ENCODE data around the gene PRR16.

Gene PRR16

DNA sequence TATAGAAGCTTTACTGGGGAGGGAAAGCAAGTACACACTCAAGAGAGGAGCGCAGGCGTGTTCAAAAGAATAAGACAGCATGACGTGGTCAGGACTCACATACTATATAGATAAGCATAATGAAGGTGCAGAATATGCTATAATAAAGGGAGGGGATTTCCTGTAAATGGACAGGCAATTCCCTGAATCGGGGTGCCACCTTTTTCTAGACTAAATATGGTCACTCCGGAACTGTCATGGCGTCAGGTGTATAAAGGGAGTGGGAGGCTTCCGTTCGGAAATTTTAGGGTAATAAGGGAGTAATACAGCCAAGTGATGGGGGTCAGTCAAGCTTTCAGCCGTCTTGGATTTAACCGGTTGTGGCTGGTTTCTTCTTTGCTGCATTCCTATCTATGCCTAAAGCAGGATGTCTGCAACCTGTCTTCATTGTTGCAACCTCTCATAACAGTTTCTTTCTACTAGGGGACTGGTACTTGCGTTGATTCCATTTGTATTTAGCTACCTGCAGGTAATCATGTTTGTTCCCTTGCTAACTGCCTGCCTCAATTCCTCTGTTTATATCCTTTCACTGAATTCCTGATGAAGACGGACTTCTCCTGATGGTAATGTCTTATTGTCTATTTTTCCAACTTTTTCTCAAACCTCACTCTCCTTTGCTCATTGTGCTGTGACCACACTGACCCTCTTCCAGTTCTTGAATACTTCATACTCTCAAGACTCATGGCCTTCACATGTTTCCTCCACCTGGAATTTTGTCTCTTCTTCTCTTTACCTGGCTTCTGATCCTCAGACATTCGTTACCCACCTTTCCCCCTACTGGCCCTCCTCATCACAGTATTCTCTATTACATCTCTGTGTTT, 48.9 kb downstream of the PRR16 start:
- POLR2A ChIA-PET, result no interaction called here
- TF ChIP-seq CTCF (IDR thresholded peaks at IDR 0.05; ENCODE audit: insufficient read depth, low read length, missing control alignments), result no peak

GRCh38 chr5:120516805-120517204, 52.7 kb downstream of the PRR16 start:
- POLR2A ChIA-PET, result no interaction called here

More for the DNA sequence above, 48.9 kb downstream of the PRR16 start:
- no peak overlapping the region for H3K4me3 ChIP-seq (ENCODE audit: low read depth, low read length)
- CTCF ChIA-PET, result no interaction called here
- DNase-seq (ENCODE audit: low read depth, low spot score), result no peak

DNA sequence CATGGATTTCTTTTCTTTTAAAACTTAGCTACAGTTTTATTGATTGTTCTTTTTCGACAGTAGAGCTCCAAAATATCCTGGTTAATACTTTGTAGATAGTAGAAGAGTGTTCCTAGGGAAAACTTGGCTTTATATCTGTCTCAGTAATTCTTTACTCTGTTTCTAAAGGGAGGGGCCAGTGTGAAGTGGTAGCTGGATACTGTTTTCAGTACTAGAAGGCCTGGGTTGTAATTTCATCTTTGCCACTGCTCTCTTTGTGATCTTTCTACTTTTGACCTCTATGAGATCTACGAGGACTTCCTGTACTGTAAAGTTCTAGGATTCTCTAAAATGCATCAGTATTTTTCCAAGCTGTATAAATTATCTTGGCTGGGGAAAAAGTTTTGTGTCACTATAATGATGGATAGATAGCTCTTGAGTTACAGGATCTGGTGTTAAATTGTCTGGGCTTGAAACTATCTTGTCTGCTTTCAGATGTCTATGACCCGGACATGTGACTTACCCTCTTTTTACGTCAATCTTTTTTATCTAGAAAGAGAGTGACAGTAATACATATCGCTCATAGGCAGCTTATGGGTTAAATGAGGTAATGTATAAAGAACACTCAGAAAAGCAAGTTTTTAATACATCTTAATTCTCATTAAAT, 53.6 kb downstream of the PRR16 start:
- DNase-seq (ENCODE audit: low read depth, low spot score), result no peak
- ChIA-PET CTCF (interaction anchor here (0.5 kb wide), 1 partner anchor 140 kb away, joined by 3 read pairs; no protein-coding TSS in a partner anchor), POLR2A (interaction anchor here (0.6 kb wide), 1 partner anchor 24 kb away, joined by 3 read pairs; no protein-coding TSS in a partner anchor)
- H3K4me3 ChIP-seq (ENCODE audit: low read depth, low read length), result no peak overlapping the region
- TF ChIP-seq CTCF (IDR thresholded peaks at IDR 0.05; ENCODE audit: insufficient read depth, low read length, missing control alignments), result no peak

More at GRCh38 chr5:120516805-120517204, 52.7 kb downstream of the PRR16 start:
- TF ChIP-seq CTCF (IDR thresholded peaks at IDR 0.05; ENCODE audit: insufficient read depth, low read length, missing control alignments), result no peak
- CTCF ChIA-PET, result no interaction called here
- DNase-seq (ENCODE audit: low read depth, low spot score), result no peak
- H3K4me3 ChIP-seq (ENCODE audit: low read depth, low read length), result no peak overlapping the region

GRCh38 chr5:120518581-120518980, 54.5 kb downstream of the PRR16 start:
- POLR2A ChIA-PET, result no interaction called here
- CTCF ChIA-PET, result interaction anchor here (1.4 kb wide), 1 partner anchor 10 kb away, joined by 4 read pairs; no protein-coding TSS in a partner anchor
- TF ChIP-seq CTCF (IDR thresholded peaks at IDR 0.05; ENCODE audit: insufficient read depth, low read length, missing control alignments), result no peak
- DNase-seq (ENCODE audit: low read depth, low spot score), result no peak
- no peak overlapping the region for H3K4me3 ChIP-seq (ENCODE audit: low read depth, low read length)

GRCh38 chr5:120527251-120527650, 63.2 kb downstream of the PRR16 start:
- no peak overlapping the region for H3K4me3 ChIP-seq (ENCODE audit: low read depth, low read length)
- TF ChIP-seq CTCF (IDR thresholded peaks at IDR 0.05; ENCODE audit: insufficient read depth, low read length, missing control alignments), result no peak
- DNase-seq (ENCODE audit: low read depth, low spot score), result no peak
- CTCF ChIA-PET, result interaction anchor here (1.1 kb wide), 1 partner anchor 12 kb away, joined by 3 read pairs; no protein-coding TSS in a partner anchor
- POLR2A ChIA-PET, result no interaction called here

- no peak overlapping the region for H3K4me3 ChIP-seq (ENCODE audit: low read depth, low read length)
- DNase-seq (ENCODE audit: low read depth, low spot score), result no peak
- CTCF ChIA-PET, result no interaction called here
- POLR2A ChIA-PET, result no interaction called here
- TF ChIP-seq CTCF (IDR thresholded peaks at IDR 0.05; ENCODE audit: insufficient read depth, low read length, missing control alignments), result no peak
Observed at GRCh38 chr5:120528609-120529008, 64.5 kb downstream of the PRR16 start.
